ENCODE measurements around the gene MAFG. TPM values are rescaled to one million over a fixed set of nuclear protein-coding genes. Genes with fewer than 3 reads are reported as not detected.
A peak's percentile ranks its signal among the peaks of the same experiment; 100 is the strongest.

Gene MAFG
- total and polyA plus RNA-seq, 2 of the 13 experiments (the other 11 are each of a cell fraction or from before 2014, with no cell fraction given) = 14.5 to 20.0 TPM

- TF ChIP-seq ZNF619 (CRISPR knock-in tag; IDR thresholded peaks at IDR 0.05) (peak; percentile 28; the same call in 1 of the 2 replicates), RFX1 (IDR thresholded peaks at IDR 0.05) (no peak), EED (CRISPR knock-in tag; IDR thresholded peaks at IDR 0.05) (no peak), SIN3A (IDR thresholded peaks at IDR 0.05; ENCODE audit: borderline replicate concordance, low read depth, low read length) (peak; percentile 25; the same call in 1 of the 2 replicates), NPAS2 (CRISPR knock-in tag; IDR thresholded peaks at IDR 0.05; ENCODE audit: borderline replicate concordance) (no peak), ZNF883 (CRISPR knock-in tag; IDR thresholded peaks at IDR 0.05; ENCODE audit: not compliant biosample characterization) (no peak), EZH2 (conservative IDR thresholded peaks at IDR 0.05; ENCODE audit: low read depth, low read length) (no peak), ZNF367 (CRISPR knock-in tag; IDR thresholded peaks at IDR 0.05; ENCODE audit: borderline replicate concordance) (no peak), YY1 (IDR thresholded peaks at IDR 0.05; ENCODE audit: insufficient read depth, insufficient replicate concordance, low read depth, low read length) (no peak), ZHX2 (IDR thresholded peaks at IDR 0.05; ENCODE audit: low read depth) (no peak), ZHX2 (CRISPR knock-in tag; IDR thresholded peaks at IDR 0.05; ENCODE audit: borderline replicate concordance) (no peak), ZFYVE20 (CRISPR knock-in tag; IDR thresholded peaks at IDR 0.05; ENCODE audit: borderline replicate concordance, low read depth) (0 out of 2 replicates have a peak, but pooled peaks have one; percentile 59), IKZF4 (CRISPR knock-in tag; IDR thresholded peaks at IDR 0.05; ENCODE audit: borderline replicate concordance, low read depth, not compliant biosample characterization) (peak; percentile 46), ZNF878 (CRISPR knock-in tag; IDR thresholded peaks at IDR 0.05) (no peak), ZNF720 (CRISPR knock-in tag; IDR thresholded peaks at IDR 0.05) (no peak), SIN3B (IDR thresholded peaks at IDR 0.05; ENCODE audit: low read length) (no peak), THRA (CRISPR knock-in tag; IDR thresholded peaks at IDR 0.05; ENCODE audit: borderline replicate concordance) (no peak), REXO4 (CRISPR knock-in tag; IDR thresholded peaks at IDR 0.05; ENCODE audit: borderline replicate concordance) (no peak), DNMT1 (CRISPR knock-in tag; IDR thresholded peaks at IDR 0.05) (peak; percentile 58; the same call in 1 of the 2 replicates), SP140L (CRISPR knock-in tag; IDR thresholded peaks at IDR 0.05; ENCODE audit: borderline replicate concordance) (no peak), FOSL1 (CRISPR knock-in tag; IDR thresholded peaks at IDR 0.05; ENCODE audit: borderline replicate concordance) (no peak), FOXK1 (CRISPR knock-in tag; IDR thresholded peaks at IDR 0.05; ENCODE audit: borderline replicate concordance, low read depth) (no peak)
- TF ChIP-seq, protein P1, sequence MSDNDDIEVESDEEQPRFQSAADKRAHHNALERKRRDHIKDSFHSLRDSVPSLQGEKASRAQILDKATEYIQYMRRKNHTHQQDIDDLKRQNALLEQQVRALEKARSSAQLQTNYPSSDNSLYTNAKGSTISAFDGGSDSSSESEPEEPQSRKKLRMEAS (IDR thresholded peaks at IDR 0.05) = no peak; the same call in 1 of the 2 replicates
Observed at GRCh38 chr17:81901167-81902022, 26.1 kb downstream of the MAFG start (continued).

Data from HepG2 (cell line).